Measurements from ENCODE around the gene RALA. TPM values are rescaled to one million over a fixed set of nuclear protein-coding genes. Genes with fewer than 3 reads are reported as not detected.

The RALA gene
- polyA plus RNA-seq, 6 donors from 2014 or later, result 28.2 to 52.2 (median 40.2) TPM

DNA sequence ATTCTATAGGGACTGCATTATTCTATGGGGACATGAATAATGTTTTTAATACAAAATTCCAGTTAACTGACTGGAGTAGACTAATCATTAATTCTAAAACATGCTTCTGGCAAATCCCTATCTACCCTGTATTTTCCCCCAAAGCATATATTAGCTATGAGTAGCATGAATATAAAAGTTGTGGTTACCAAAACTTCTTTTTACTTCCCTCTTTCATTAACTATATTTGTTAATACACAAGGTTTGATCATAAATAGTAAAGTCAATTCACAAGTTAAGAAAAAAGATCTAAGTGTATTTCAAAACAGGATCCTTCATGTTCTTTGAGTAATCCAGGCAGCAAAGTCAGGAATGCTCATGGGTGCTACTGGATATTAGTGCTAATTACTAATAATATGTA lies 2.9 kb upstream of the RALA start:
- Mint-ChIP-seq H3K4me1 (peaks cover 25 to 37% (median 27%) of the 10 kb centered on the region in 3 donors), H3K9me3 (no peaks in the 10 kb centered on the region), H3K36me3 (no peaks in the 10 kb centered on the region), H3K27ac (peak overlapping the region in 1 of 6 donors; percentile 81), H3K27me3 (peaks cover 0 to 12% (median 5%) of the 10 kb centered on the region in 3 donors), H3K4me3 (no peak overlapping the region)
- no peak for ATAC-seq (ENCODE audit: low read depth in 2 of 2)
- no peak for DNase-seq

GRCh38 chr7:39621261-39621660 lies 2.1 kb upstream of the RALA start:
- no peak overlapping the region for H3K27ac Mint-ChIP-seq
- peaks cover 29 to 40% (median 30%) of the 10 kb centered on the region in 3 donors for H3K4me1 Mint-ChIP-seq
- no peak for DNase-seq
- H3K4me3 Mint-ChIP-seq, result peak overlapping the region in 1 of 8 donors; percentile 91
- peaks cover 0 to 5% (median 4%) of the 10 kb centered on the region in 3 donors for H3K27me3 Mint-ChIP-seq
- H3K36me3 Mint-ChIP-seq, result no peaks in the 10 kb centered on the region
- no peak for ATAC-seq (ENCODE audit: low read depth in 2 of 2)
- no peaks in the 10 kb centered on the region for H3K9me3 Mint-ChIP-seq

GRCh38 chr7:39621784-39622411 lies 1.5 kb upstream of the RALA start:
- H3K27ac Mint-ChIP-seq, result peak overlapping the region; percentile 72 to 96 (median 90)
- ATAC-seq (ENCODE audit: low read depth in 2 of 2) (peak in 1 of 2 donors; percentile 41), DNase-seq (peak; percentile 14)
- H3K27me3 Mint-ChIP-seq, result no peaks in the 10 kb centered on the region
- peaks cover 33 to 40% (median 35%) of the 10 kb centered on the region in 3 donors for H3K4me1 Mint-ChIP-seq
- no peaks in the 10 kb centered on the region for H3K36me3 Mint-ChIP-seq
- peak overlapping the region; percentile 70 to 98 (median 92) for H3K4me3 Mint-ChIP-seq
- H3K9me3 Mint-ChIP-seq, result no peaks in the 10 kb centered on the region

GRCh38 chr7:39622609-39623008 lies 763 bp upstream of the RALA start:
- DNase-seq (no peak), ATAC-seq (ENCODE audit: low read depth in 2 of 2) (no peak)
- Mint-ChIP-seq H3K27ac (peak overlapping the region; percentile 85 to 99 (median 96)), H3K4me1 (peaks cover 33 to 41% (median 35%) of the 10 kb centered on the region in 3 donors), H3K4me3 (peak overlapping the region; percentile 86 to 98 (median 93)), H3K36me3 (no peaks in the 10 kb centered on the region), H3K27me3 (no peaks in the 10 kb centered on the region), H3K9me3 (no peaks in the 10 kb centered on the region)

- ATAC-seq (ENCODE audit: low read depth in 2 of 2), result peak; percentile 17 to 39
- Mint-ChIP-seq H3K27ac (peak overlapping the region; percentile 96 to 100 (median 98)), H3K4me1 (peaks cover 39 to 50% (median 45%) of the 10 kb centered on the region in 3 donors), H3K27me3 (no peaks in the 10 kb centered on the region), H3K36me3 (no peaks in the 10 kb centered on the region), H3K4me3 (peak overlapping the region; percentile 91 to 99 (median 96)), H3K9me3 (no peaks in the 10 kb centered on the region)
- DNase-seq, result no peak
Measured at GRCh38 chr7:39623732-39624441, 515 bp downstream of the RALA start.

GRCh38 chr7:39624442-39624807 lies 1.1 kb downstream of the RALA start:
- Mint-ChIP-seq H3K36me3 (no peaks in the 10 kb centered on the region), H3K27ac (peak overlapping the region; percentile 96 to 100 (median 98)), H3K4me3 (peak overlapping the region; percentile 90 to 99 (median 96)), H3K9me3 (no peaks in the 10 kb centered on the region), H3K27me3 (no peaks in the 10 kb centered on the region), H3K4me1 (peaks cover 45 to 54% (median 45%) of the 10 kb centered on the region in 3 donors)
- DNase-seq (peak; percentile 60), ATAC-seq (ENCODE audit: low read depth in 2 of 2) (peak; percentile 49 to 58)

DNA sequence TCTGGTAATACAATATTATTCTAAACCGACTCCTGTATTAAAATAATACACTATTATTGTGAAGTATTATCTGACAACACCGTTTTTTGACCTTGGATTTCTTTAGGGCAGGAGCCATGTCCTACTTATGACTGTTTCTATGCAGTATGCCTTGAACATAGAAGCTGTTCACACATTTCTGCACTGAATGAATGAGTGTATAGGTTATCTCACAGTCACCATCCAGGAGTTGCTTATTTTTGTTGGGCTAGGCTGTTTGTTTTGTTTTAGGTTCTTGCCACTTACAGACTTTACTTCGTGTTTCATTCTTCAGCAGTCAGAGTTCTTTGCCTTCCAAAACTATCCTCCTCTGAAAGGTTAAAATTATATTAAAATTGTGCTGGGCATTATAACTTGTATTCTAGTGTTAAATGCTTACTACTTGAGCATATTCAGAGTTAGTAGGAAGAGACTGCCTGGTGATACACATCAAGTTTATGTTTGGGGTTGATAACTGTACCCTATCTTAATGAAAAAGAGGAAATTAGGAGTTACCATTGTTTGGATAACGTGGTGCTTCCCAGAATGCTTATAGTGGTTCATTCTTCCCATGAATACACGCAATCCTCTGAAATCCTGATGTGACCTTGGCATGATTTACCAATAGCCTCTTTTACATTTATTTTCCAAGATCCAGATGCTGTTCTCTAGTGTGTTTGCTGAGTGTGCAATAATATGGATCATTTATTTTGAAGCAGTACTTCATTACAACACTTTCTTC lies 1.7 kb downstream of the RALA start:
- Mint-ChIP-seq H3K36me3 (no peaks in the 10 kb centered on the region), H3K4me3 (peak overlapping the region; percentile 90 to 99 (median 96)), H3K4me1 (peaks cover 45 to 54% (median 51%) of the 10 kb centered on the region in 3 donors), H3K9me3 (no peaks in the 10 kb centered on the region), H3K27me3 (no peaks in the 10 kb centered on the region), H3K27ac (peak overlapping the region; percentile 88 to 100 (median 98))
- no peak for DNase-seq
- no peak for ATAC-seq (ENCODE audit: low read depth in 2 of 2)

- Mint-ChIP-seq H3K4me3 (no peak overlapping the region), H3K36me3 (peaks cover 15 to 23% of the 10 kb centered on the region in 2 donors), H3K27ac (peak overlapping the region in 2 of 6 donors; percentile 64 to 73), H3K9me3 (no peaks in the 10 kb centered on the region), H3K4me1 (peaks cover 53 to 59% (median 57%) of the 10 kb centered on the region in 3 donors), H3K27me3 (no peaks in the 10 kb centered on the region)
- DNase-seq (no peak), ATAC-seq (ENCODE audit: low read depth in 2 of 2) (no peak)
Measured at GRCh38 chr7:39631736-39632308, 8.4 kb downstream of the RALA start.

DNA sequence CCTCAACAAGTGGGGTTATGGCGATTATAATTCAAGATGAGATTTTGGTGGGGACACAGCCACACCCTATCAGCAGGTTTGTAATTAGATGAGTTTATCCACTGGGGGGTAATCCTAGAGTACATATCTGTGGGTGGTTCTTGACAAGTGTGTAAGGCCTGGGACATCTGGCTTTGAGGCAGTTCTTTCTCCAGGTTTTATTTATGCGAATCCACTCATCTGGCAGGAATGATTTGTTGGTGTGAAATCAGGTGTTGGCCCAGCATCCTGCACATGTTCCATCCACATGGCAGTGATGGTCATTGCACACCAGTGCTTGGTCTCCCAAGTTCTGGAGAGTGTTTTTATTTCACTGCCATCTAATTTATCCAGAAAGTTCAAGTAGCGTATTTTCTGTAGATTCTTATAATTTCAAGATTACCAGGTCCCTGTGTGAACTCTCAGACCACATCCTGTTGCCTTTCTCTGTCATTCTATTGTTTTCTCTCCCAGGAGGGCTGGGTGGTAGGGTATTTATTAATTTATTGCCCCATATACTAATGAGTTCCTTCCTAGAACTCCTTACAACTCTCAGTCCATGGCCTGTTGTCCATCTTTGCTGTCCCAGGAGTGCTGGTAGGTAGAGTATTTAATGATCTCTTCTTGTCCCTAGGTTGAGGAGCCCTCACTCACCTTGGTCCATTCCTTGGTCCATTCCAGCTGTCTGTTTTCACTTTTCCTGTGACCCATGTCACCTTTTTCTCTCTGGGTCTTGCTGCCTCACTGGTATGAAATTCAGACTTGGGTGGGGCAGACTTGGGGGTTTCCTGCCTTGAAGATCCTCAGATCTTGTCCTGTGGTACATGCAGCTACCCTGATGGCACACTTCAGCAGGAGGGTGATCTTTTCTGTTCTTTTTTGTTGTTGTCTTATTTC lies 10.4 kb downstream of the RALA start:
- Mint-ChIP-seq H3K4me1 (peaks cover 46 to 63% (median 60%) of the 10 kb centered on the region in 3 donors), H3K4me3 (peak overlapping the region in 5 of 8 donors; percentile 16 to 62 (median 40)), H3K36me3 (peaks cover 21 to 25% of the 10 kb centered on the region in 2 donors), H3K27ac (peak overlapping the region in 5 of 6 donors; percentile 13 to 89 (median 76)), H3K27me3 (no peaks in the 10 kb centered on the region), H3K9me3 (no peaks in the 10 kb centered on the region)
- peak in 1 of 2 donors; percentile 48 for ATAC-seq (ENCODE audit: low read depth in 2 of 2)
- no peak for DNase-seq

DNA sequence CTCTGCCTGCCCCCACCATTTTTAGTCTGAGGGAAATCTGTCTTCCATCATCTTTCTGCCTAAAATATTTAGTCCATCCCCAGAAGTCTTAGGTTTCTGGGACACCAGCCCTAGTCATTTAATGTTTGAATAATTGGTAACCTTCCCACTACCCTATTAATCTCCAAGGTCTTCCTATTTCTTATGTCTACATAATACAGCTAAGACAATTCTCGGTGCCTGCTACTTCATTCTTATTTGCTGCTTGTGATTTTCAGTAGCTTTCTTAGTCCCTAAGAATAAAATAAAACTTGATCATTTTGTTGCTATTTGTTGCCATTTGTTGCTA lies 11.1 kb downstream of the RALA start:
- no peaks in the 10 kb centered on the region for H3K27me3 Mint-ChIP-seq

GRCh38 chr7:39637400-39637799 lies 14.0 kb downstream of the RALA start:
- DNase-seq, result no peak
- Mint-ChIP-seq H3K27me3 (no peaks in the 10 kb centered on the region), H3K27ac (no peak overlapping the region), H3K9me3 (no peaks in the 10 kb centered on the region), H3K4me3 (no peak overlapping the region), H3K36me3 (peaks cover 18 to 25% of the 10 kb centered on the region in 2 donors), H3K4me1 (peaks cover 51 to 79% (median 66%) of the 10 kb centered on the region in 3 donors)
- no peak for ATAC-seq (ENCODE audit: low read depth in 2 of 2)

More for the DNA sequence above, 11.1 kb downstream of the RALA start:
- peak overlapping the region in 4 of 6 donors; percentile 22 to 84 (median 47) for H3K27ac Mint-ChIP-seq
- DNase-seq, result no peak
- no peak for ATAC-seq (ENCODE audit: low read depth in 2 of 2)
- peak overlapping the region in 2 of 8 donors; percentile 38 to 40 for H3K4me3 Mint-ChIP-seq
- H3K36me3 Mint-ChIP-seq, result peaks cover 21 to 25% of the 10 kb centered on the region in 2 donors
- H3K9me3 Mint-ChIP-seq, result no peaks in the 10 kb centered on the region
- H3K4me1 Mint-ChIP-seq, result peaks cover 41 to 65% (median 60%) of the 10 kb centered on the region in 3 donors

DNA sequence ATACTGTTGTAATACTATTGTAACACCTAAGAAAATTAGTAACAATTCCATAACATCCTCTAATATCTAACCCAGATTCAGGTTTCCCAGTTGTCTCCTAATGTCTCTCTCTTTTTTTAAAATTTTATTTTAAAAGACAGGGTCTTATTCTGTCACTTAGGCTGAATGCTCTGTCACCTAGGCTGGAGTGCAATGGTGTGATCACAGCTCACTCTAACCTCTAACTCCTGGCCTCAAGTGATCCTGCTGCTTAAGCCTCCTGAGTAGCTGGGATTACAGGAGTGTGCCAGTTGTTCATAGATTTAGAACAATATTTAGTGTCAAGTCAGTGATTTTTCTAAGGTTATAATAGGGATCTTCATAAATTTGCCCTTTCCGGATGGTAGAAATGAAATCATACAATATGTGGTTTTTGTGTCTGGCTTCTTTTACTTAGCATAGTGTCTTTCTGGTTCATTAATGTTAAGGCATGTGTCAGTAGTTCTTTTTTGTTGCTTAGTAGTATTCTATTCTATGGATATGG lies 14.7 kb downstream of the RALA start:
- ATAC-seq (ENCODE audit: low read depth in 2 of 2), result no peak
- peak overlapping the region in 2 of 6 donors; percentile 6 to 46 for H3K27ac Mint-ChIP-seq
- H3K9me3 Mint-ChIP-seq, result no peaks in the 10 kb centered on the region
- DNase-seq, result no peak
- no peaks in the 10 kb centered on the region for H3K27me3 Mint-ChIP-seq
- H3K4me3 Mint-ChIP-seq, result no peak overlapping the region
- peaks cover 53 to 80% (median 67%) of the 10 kb centered on the region in 3 donors for H3K4me1 Mint-ChIP-seq
- peaks cover 18 to 25% of the 10 kb centered on the region in 2 donors for H3K36me3 Mint-ChIP-seq

Measured in naive B cell (primary cell).